GM12872 (cell line): Measurements from ENCODE around the gene NOL4L.

Source experiments
- CTCF ChIP-seq: IDR thresholded peaks from 3 replicates; pipeline ENCODE4 v1.5.1; 2011; ENCODE audit warnings: low read depth, mild to moderate bottlenecking, low read length, moderate library complexity; ENCODE audit not compliant: insufficient read depth

Gene NOL4L

GRCh38 chr20:32433311-32434021 lies 151.7 kb downstream of the NOL4L start:
- no peak for TF ChIP-seq CTCF

- TF ChIP-seq CTCF = no peak
These were observed 152.9 kb downstream of the NOL4L start for GRCh38 chr20:32432277-32432676.

- no peak for TF ChIP-seq CTCF
These were observed 153.7 kb downstream of the NOL4L start for GRCh38 chr20:32431457-32431856.

GRCh38 chr20:32429745-32430360 lies 155.3 kb downstream of the NOL4L start:
- TF ChIP-seq CTCF = no peak

- no peak for TF ChIP-seq CTCF
These were observed 155.8 kb downstream of the NOL4L start for GRCh38 chr20:32429343-32429742.

GRCh38 chr20:32427996-32428395 lies 157.1 kb downstream of the NOL4L start:
- TF ChIP-seq CTCF = no peak

GRCh38 chr20:32421290-32421689 lies 163.8 kb downstream of the NOL4L start:
- no peak for TF ChIP-seq CTCF
